HepG2 (cell line): ENCODE measurements around the gene FRMD4A. TPM values are rescaled to one million over a fixed set of nuclear protein-coding genes. Genes with fewer than 3 reads are reported as not detected.

Experiments
- ATAC-seq: fragments of 200-7000 bp; cut with Tn5 transposase; 3 replicates; pipeline ENCODE4 v1.9.1; 2020; ENCODE audit warnings: mild to moderate bottlenecking, moderate library complexity
- BruUV-seq: library from RNA; stranded (reverse); fragments of 400-500 nt; replicated peaks from 2 replicates; lab custom pipeline; 2021; lab: Mats Ljungman, UMichigan
- CTCF ChIA-PET: fragments of 300-600 bp; formaldehyde crosslinking; extraction: SDS; loops from one replicate; lab custom pipeline; 2021; ENCODE audit warnings: low total read pairs, inconsistent platforms, low intra/inter-chr PET ratio; lab: Yijun Ruan, JAX
- POLR2A ChIA-PET: fragments of 350-600 bp; sonication (Branson Sonifier 250); formaldehyde crosslinking; loops from one replicate; lab custom pipeline; 2020; ENCODE audit warnings: antibody characterized with exemption, inconsistent platforms; lab: Yijun Ruan, JAX
- DNase-seq: peaks from one replicate; pipeline ENCODE4 v3.0.0-alpha.2; 2015; ENCODE audit warnings: low spot score
- FAIRE-seq: peaks from 3 replicates; lab custom pipeline; 2011; peaks lifted over from hg19 to GRCh38; lab: Jason Lieb, UNC
- H2AFZ ChIP-seq: one replicate; pipeline ENCODE4 v1.6.1; 2011; ENCODE audit warnings: low read length, inconsistent platforms
- H3K27ac ChIP-seq: fragments of 300-600 bp; 3 replicates; pipeline ENCODE4 v1.8.0; 2011; ENCODE audit warnings: mixed run types, mild to moderate bottlenecking, mixed read lengths, low read length, inconsistent platforms; ENCODE audit not compliant: insufficient read depth; ENCODE audit errors: extremely low read length
- H3K27me3 ChIP-seq, 2 experiments: fragments of 200-600 bp in 1 of 2; 2 replicates in 1 of 2; 3 replicates in 1 of 2; pipeline versions ENCODE4 v1.6.0 to v1.8.0; 2011; ENCODE audit warnings: low read length in 2 of 2, mild to moderate bottlenecking in 2 of 2, moderate library complexity in 2 of 2, inconsistent platforms in 1 of 2; ENCODE audit not compliant: insufficient read depth in 2 of 2, control insufficient read depth in 1 of 2
- H3K36me3 ChIP-seq, 2 experiments: fragments of 200-600 bp in 1 of 2; replicated peaks in 1 of 2; 2 replicates in 1 of 2; 3 replicates in 1 of 2; pipeline versions ENCODE4 v1.5.1 to v1.8.0; 2011; ENCODE audit warnings: low read length in 2 of 2, inconsistent platforms in 1 of 2; ENCODE audit not compliant: insufficient read depth in 2 of 2, control insufficient read depth in 1 of 2
- H3K4me1 ChIP-seq: 2 replicates; pipeline ENCODE4 v1.5.1; 2012; ENCODE audit warnings: low read length, inconsistent platforms; ENCODE audit not compliant: insufficient read depth
- H3K4me2 ChIP-seq: 2 replicates; pipeline ENCODE4 v1.6.0; 2011; ENCODE audit warnings: low read depth, low read length, inconsistent platforms
- H3K4me3 ChIP-seq, 3 experiments: fragments of 200-600 bp in 1 of 3; sonication (generic), shearing (Covaris generic) in 1 of 3; replicated peaks in 1 of 3; 2 replicates each; pipeline ENCODE4 v1.5.1; 2011 to 2016; ENCODE audit warnings: low read length in 3 of 3, inconsistent platforms in 2 of 3, low read depth in 2 of 3, mild to moderate bottlenecking in 2 of 3, control low read depth in 1 of 3, mixed read lengths in 1 of 3; ENCODE audit not compliant: insufficient read depth in 1 of 3
- H3K79me2 ChIP-seq: one replicate; pipeline ENCODE4 v1.6.1; 2011; ENCODE audit warnings: low read length, inconsistent platforms; ENCODE audit not compliant: insufficient read depth
- H3K9ac ChIP-seq: 2 replicates; pipeline ENCODE4 v1.6.0; 2011; ENCODE audit warnings: mild to moderate bottlenecking, low read depth, low read length, inconsistent platforms; ENCODE audit not compliant: insufficient read depth
- H3K9me3 ChIP-seq: 2 replicates; pipeline ENCODE4 v1.5.1; 2012; ENCODE audit warnings: mild to moderate bottlenecking, low read length
- H4K20me1 ChIP-seq: 2 replicates; pipeline ENCODE4 v1.6.0; 2011; ENCODE audit warnings: inconsistent platforms, mild to moderate bottlenecking, low read length, moderate library complexity; ENCODE audit not compliant: insufficient read depth
- NFIC ChIP-seq: IDR thresholded peaks from 2 replicates; pipeline ENCODE4 v1.6.1; 2012; ENCODE audit warnings: mild to moderate bottlenecking, low read length, inconsistent platforms
- NR2F2 ChIP-seq: IDR thresholded peaks from 2 replicates; pipeline ENCODE4 v1.6.1; 2012; ENCODE audit warnings: low read depth, inconsistent platforms, borderline replicate concordance
- PCBP1 ChIP-seq: fragments of 200-400 bp; formaldehyde crosslinking; IDR thresholded peaks from 2 replicates; pipeline ENCODE4 v1.6.1; 2017; ENCODE audit warnings: mild to moderate bottlenecking, low read depth, low read length, borderline replicate concordance
- SP5 ChIP-seq: IDR thresholded peaks from 2 replicates; pipeline ENCODE4 v1.6.1; 2016; ENCODE audit warnings: low read depth, borderline replicate concordance
- YY1 ChIP-seq: IDR thresholded peaks from 2 replicates; pipeline ENCODE4 v1.6.1; 2011; ENCODE audit warnings: low read length, low read depth, moderate library complexity, mild to moderate bottlenecking; ENCODE audit not compliant: insufficient read depth, insufficient replicate concordance
- WGBS: methylation state at CpG from one replicate; pipeline ENCODE4 v1.1.6; 2017; ENCODE audit warnings: low lambda C conversion rate; 5-methylcytosine and 5-hydroxymethylcytosine counted together
- in situ Hi-C: cut with HindIII; loops from 2 replicates; pipeline ENCODE4 v1.10.0; 2017; ENCODE audit warnings: low pct_unique_long_range_greater_than_20kb; ENCODE audit not compliant: extremely low pct_ligation_motif_present
- intact Hi-C: fragments of 100-400 bp; cut with micrococcal nuclease; formaldehyde crosslinking; loops from one replicate; pipeline ENCODE4 v1.10.0; 2022; ENCODE audit not compliant: unreplicated experiment
- polyA plus RNA-seq, 8 experiments: library from polyadenylated mRNA; depleted of rRNA in 3 of 8; stranded (reverse) in 7 of 8; unstranded in 1 of 8; fragments of >200 nt; fragmentation: Illumina TruSeq in 4 of 8; extraction: Trizol in 4 of 8; gene quantifications; 2 replicates each; pipeline versions ENCODE4 v1.2.1 to v1.2.3, GENCODE V29; 2011 to 2016; ENCODE audit warnings: low read depth in 4 of 8, missing spikeins in 1 of 8, mixed read lengths in 1 of 8; ENCODE audit not compliant: insufficient read depth in 1 of 8
- total RNA-seq, 5 experiments: library from RNA; depleted of rRNA; stranded (reverse); fragments of >200 nt; fragmentation: Illumina TruSeq; extraction: Trizol; gene quantifications; 2 replicates each; pipeline ENCODE4 v1.2.3, GENCODE V29; 2016; ENCODE audit warnings: low read depth in 1 of 5
- TF ChIP-seq, protein P1 (sequence below): sonication (generic); formaldehyde crosslinking; conservative IDR thresholded peaks from 2 replicates; pipeline ENCODE4 v1.4.0; 2020; ENCODE audit warnings: missing genetic modification reagents
- TF ChIP-seq, protein P2 (sequence below): sonication (generic); formaldehyde crosslinking; IDR thresholded peaks from 2 replicates; pipeline ENCODE4 v1.4.0; 2020; ENCODE audit warnings: mild to moderate bottlenecking, missing genetic modification reagents

FRMD4A gene
- total and polyA plus RNA-seq, 2 of the 13 experiments (the other 11 are each of a cell fraction or from before 2014, with no cell fraction given): 0.09 to 0.26 TPM

DNA sequence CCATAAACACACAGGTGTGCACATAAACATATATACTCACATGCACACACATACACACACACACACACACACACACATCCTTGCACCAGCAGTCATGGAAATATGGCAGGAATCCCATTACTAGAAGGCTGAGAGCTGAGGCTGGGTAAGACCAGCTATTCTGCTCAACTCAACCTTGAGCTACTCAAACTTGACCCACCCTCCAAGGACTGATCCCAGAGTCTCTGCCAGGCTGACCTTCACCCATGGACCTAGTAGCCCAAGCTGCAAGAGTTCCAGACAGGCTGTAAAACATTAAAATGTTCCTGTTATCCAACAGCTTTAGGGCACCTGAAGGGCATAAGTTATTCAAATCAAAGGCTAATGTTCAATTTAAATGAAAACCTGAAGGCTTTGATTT is 134.6 kb downstream of the FRMD4A start:
- H3K27me3 ChIP-seq: peaks cover 0 to 20% of the 10 kb centered on the region in 2 experiments; a peak in 2 of 5 replicates
- ChIA-PET CTCF (interaction anchor here (1.1 kb wide), 1 partner anchor 283 kb away, joined by 3 read pairs; no protein-coding TSS in a partner anchor), POLR2A (interaction anchor here (1.6 kb wide), 1 partner anchor 10 kb away, joined by 10 read pairs; no protein-coding TSS in a partner anchor)
- intact Hi-C loops: loop anchor here (10.0 kb wide), 2 partner anchors 129 to 279 kb away; no protein-coding TSS in a partner anchor
- no TSS peak for BruUV-seq
- DNase-seq: no peak
- TF ChIP-seq PCBP1: no peak
- TF ChIP-seq, all 625 proteins: peak for 0
- in situ Hi-C loops: loop anchor here (5.0 to 25.0 kb wide), 2 partner anchors 281 to 616 kb away; no protein-coding TSS in a partner anchor
- Histone ChIP-seq H3K9ac (no peak overlapping the region), H3K36me3 (no peaks in the 10 kb centered on the region), H3K27ac (no peak overlapping the region), H3K4me2 (no peak overlapping the region), H3K79me2 (no peaks in the 10 kb centered on the region), H3K4me1 (no peaks in the 10 kb centered on the region), H4K20me1 (no peaks in the 10 kb centered on the region), H3K4me3 (no peak overlapping the region), H3K9me3 (no peaks in the 10 kb centered on the region), H2AFZ (no peak overlapping the region)
- no peak for ATAC-seq
- FAIRE-seq: no peak

DNA sequence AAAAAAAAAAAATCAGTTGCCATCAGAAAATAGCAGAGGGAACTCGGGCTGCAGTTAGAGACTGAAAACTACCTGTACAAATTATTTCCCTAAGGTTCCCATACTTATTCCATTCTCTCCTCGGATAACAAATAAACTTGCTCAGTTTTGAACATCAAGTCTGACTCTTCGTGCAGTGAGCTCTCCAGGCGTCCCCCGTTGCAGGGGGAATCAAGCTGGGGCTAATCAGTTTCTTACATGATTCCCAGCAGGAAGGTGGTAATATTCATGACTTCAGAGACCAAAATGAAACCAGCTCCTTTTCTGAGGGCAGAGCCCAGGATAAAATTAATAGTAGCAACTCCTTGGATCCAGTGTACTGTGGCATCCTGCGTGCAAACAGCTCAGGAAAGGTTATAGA is 135.3 kb downstream of the FRMD4A start:
- ChIA-PET POLR2A (interaction anchor here (1.6 kb wide), 1 partner anchor 10 kb away, joined by 10 read pairs; no protein-coding TSS in a partner anchor), CTCF (no interaction called here)
- Histone ChIP-seq H3K4me1 (no peaks in the 10 kb centered on the region), H2AFZ (no peak overlapping the region), H3K9me3 (no peaks in the 10 kb centered on the region), H3K36me3 (no peaks in the 10 kb centered on the region), H3K27me3 (peaks cover 0 to 14% of the 10 kb centered on the region in 2 experiments; a peak in 2 of 5 replicates), H4K20me1 (no peaks in the 10 kb centered on the region), H3K9ac (no peak overlapping the region), H3K79me2 (no peaks in the 10 kb centered on the region), H3K4me2 (no peak overlapping the region), H3K27ac (no peak overlapping the region), H3K4me3 (no peak overlapping the region)
- TF ChIP-seq NR2F2 (no peak), YY1 (no peak), SP5 (CRISPR knock-in tag) (no peak), NFIC (no peak)
- TF ChIP-seq, protein P1, sequence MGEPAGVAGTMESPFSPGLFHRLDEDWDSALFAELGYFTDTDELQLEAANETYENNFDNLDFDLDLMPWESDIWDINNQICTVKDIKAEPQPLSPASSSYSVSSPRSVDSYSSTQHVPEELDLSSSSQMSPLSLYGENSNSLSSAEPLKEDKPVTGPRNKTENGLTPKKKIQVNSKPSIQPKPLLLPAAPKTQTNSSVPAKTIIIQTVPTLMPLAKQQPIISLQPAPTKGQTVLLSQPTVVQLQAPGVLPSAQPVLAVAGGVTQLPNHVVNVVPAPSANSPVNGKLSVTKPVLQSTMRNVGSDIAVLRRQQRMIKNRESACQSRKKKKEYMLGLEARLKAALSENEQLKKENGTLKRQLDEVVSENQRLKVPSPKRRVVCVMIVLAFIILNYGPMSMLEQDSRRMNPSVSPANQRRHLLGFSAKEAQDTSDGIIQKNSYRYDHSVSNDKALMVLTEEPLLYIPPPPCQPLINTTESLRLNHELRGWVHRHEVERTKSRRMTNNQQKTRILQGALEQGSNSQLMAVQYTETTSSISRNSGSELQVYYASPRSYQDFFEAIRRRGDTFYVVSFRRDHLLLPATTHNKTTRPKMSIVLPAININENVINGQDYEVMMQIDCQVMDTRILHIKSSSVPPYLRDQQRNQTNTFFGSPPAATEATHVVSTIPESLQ (CRISPR knock-in tag): no peak
- TF ChIP-seq, protein P2, sequence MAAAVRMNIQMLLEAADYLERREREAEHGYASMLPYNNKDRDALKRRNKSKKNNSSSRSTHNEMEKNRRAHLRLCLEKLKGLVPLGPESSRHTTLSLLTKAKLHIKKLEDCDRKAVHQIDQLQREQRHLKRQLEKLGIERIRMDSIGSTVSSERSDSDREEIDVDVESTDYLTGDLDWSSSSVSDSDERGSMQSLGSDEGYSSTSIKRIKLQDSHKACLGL: no peak
- 0% methylated on average over 6 of the region's 6 CpGs for WGBS
- FAIRE-seq (no peak), ATAC-seq (no peak), DNase-seq (no peak)
- intact Hi-C loops: loop anchor here (10.0 kb wide), 2 partner anchors 129 to 279 kb away; no protein-coding TSS in a partner anchor
- in situ Hi-C loops: loop anchor here (5.0 to 25.0 kb wide), 2 partner anchors 282 to 617 kb away; no protein-coding TSS in a partner anchor
- BruUV-seq: no TSS peak
